GM12878 (cell line): ENCODE measurements around the gene NAA25. TPM values are rescaled to one million over a fixed set of nuclear protein-coding genes. Genes with fewer than 3 reads are reported as not detected.

Experiments used
- CBX3 ChIP-seq: fragments of 200-600 bp; sonication (generic); IDR thresholded peaks from 2 replicates; pipeline ENCODE4 v1.6.1; 2016; ENCODE audit warnings: low read depth, borderline replicate concordance
- CUX1 ChIP-seq: IDR thresholded peaks from 2 replicates; pipeline ENCODE4 v1.6.1; 2012; ENCODE audit warnings: improper control_type of control experiment, low read depth, low read length; ENCODE audit not compliant: insufficient replicate concordance
- FOS ChIP-seq: IDR thresholded peaks from 3 replicates; pipeline ENCODE4 v1.6.1; 2011; ENCODE audit warnings: borderline replicate concordance; ENCODE audit not compliant: insufficient read length; ENCODE audit errors: extremely low read depth
- NFYA ChIP-seq: IDR thresholded peaks from 2 replicates; pipeline ENCODE4 v1.6.1; 2011; ENCODE audit warnings: low read depth, mild to moderate bottlenecking, low read length, improper control_type of control experiment, borderline replicate concordance
- PML ChIP-seq: IDR thresholded peaks from 2 replicates; pipeline ENCODE4 v1.6.1; 2012; ENCODE audit warnings: low read length, inconsistent platforms
- PRDM15 ChIP-seq: fragments of 450-650 bp; formaldehyde crosslinking; IDR thresholded peaks from 2 replicates; pipeline ENCODE4 v1.4.0; 2020; ENCODE audit warnings: mild to moderate bottlenecking, moderate library complexity
- RAD21 ChIP-seq: IDR thresholded peaks from 2 replicates; pipeline ENCODE4 v1.6.1; 2011; ENCODE audit warnings: mild to moderate bottlenecking, low read depth, low read length, moderate library complexity; ENCODE audit not compliant: insufficient read depth
- RB1 ChIP-seq: fragments of 450-650 bp; formaldehyde crosslinking; IDR thresholded peaks from 2 replicates; pipeline ENCODE4 v1.6.1; 2017; ENCODE audit warnings: mild to moderate bottlenecking, borderline replicate concordance
- SIN3A ChIP-seq: IDR thresholded peaks from 2 replicates; pipeline ENCODE4 v1.6.1; 2012; ENCODE audit warnings: low read depth, low read length, improper control_type of control experiment
- SREBF2 ChIP-seq: IDR thresholded peaks from 2 replicates; pipeline ENCODE4 v1.6.1; 2012; ENCODE audit warnings: mild to moderate bottlenecking, low read length
- STAT1 ChIP-seq: fragments of 450-650 bp; conservative IDR thresholded peaks from 2 replicates; pipeline ENCODE4 v1.6.1; 2014; ENCODE audit warnings: antibody characterized with exemption, mild to moderate bottlenecking
- TCF7 ChIP-seq: IDR thresholded peaks from 2 replicates; pipeline ENCODE4 v1.6.1; 2014; ENCODE audit warnings: antibody characterized with exemption, borderline replicate concordance
- ZBTB11 ChIP-seq: fragments of 450-650 bp; formaldehyde crosslinking; IDR thresholded peaks from 2 replicates; pipeline ENCODE4 v1.5.0; 2022; ENCODE audit warnings: mild to moderate bottlenecking, missing genetic modification characterization
- ZSCAN29 ChIP-seq: fragments of 450-650 bp; IDR thresholded peaks from 2 replicates; pipeline ENCODE4 v1.6.1; 2017; ENCODE audit warnings: mild to moderate bottlenecking, moderate library complexity
- polyA plus RNA-seq, 11 experiments: library from polyadenylated mRNA; depleted of rRNA in 4 of 11; unstranded in 6 of 11; stranded (reverse) in 5 of 11; fragments of >200 nt; fragmentation: Nextera tagmentation in 4 of 11; fragmentation: Illumina TruSeq in 1 of 11; extraction: Ambion mirVana in 4 of 11; extraction: Trizol in 1 of 11; gene quantifications; 1 replicate in 1 of 11; 2 replicates in 10 of 11; pipeline versions ENCODE4 v1.2.1 to v1.2.3, GENCODE V29; 2011 to 2016; ENCODE audit warnings: inconsistent platforms in 2 of 11, missing spikeins in 2 of 11, low read depth in 1 of 11
- total RNA-seq, 4 experiments: library from RNA; depleted of rRNA in 3 of 4; stranded (reverse); fragments of >200 nt in 3 of 4; fragmentation: Illumina TruSeq in 1 of 4; extraction: Trizol in 1 of 4; gene quantifications; 2 replicates each; pipeline versions ENCODE4 v1.2.1 to v1.2.3, GENCODE V29; 2013 to 2021

NAA25 gene
- total and polyA plus RNA-seq, 10 of the 15 experiments (the other 5 are each of a cell fraction or from before 2014, with no cell fraction given) = 15.0 to 39.2 (median 29.4) TPM

DNA sequence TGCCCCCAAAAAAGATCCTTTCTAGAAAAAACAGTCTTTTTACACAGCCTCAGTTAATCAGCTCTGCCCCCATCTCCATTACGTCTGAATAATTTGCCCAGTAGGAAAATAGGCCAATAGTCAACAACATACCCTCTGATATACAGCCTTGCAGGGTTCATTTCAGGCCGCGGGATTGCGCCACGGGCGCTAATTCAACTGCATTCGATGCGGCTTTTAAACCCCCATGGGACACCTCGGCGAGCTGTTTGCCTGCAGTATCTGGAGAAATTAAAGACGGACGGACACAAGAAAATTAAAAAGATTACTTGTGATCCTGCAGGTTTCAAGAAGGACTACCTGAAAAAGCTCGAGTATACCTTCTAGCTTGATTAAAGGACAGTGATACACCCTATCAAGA lies 59.2 kb downstream of the NAA25 start (continued):
- TF ChIP-seq CUX1 (no peak), PML (no peak), RAD21 (no peak), STAT1 (no peak), FOS (no peak), ZBTB11 (CRISPR knock-in tag) (no peak), RB1 (no peak), NFYA (no peak), SREBF2 (no peak), PRDM15 (CRISPR knock-in tag) (no peak), TCF7 (no peak), ZSCAN29 (no peak), CBX3 (no peak), SIN3A (no peak)
